ENCODE measurements around the gene CRISPLD2.

Gene CRISPLD2

DNA sequence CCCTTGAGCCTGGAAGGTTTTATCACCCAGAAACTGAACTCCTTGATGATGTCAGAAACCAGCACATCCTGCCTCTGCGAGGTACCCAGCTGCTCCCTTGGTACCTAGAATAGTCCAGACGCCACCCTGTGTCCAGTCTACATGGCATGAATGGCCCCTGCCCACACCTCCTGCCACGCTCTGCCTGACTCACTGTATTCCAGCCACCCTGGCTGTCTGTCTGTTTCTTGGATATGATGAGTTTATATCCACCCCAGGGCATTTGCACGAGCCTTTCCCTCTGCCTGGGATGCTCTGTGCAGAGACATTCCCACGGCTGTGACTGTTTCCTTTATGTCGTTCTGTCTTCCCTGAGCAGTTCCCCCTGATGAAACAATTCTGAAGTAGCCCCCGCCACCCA is 68.7 kb downstream of the CRISPLD2 start:
- DNase-seq, result no peak

DNA sequence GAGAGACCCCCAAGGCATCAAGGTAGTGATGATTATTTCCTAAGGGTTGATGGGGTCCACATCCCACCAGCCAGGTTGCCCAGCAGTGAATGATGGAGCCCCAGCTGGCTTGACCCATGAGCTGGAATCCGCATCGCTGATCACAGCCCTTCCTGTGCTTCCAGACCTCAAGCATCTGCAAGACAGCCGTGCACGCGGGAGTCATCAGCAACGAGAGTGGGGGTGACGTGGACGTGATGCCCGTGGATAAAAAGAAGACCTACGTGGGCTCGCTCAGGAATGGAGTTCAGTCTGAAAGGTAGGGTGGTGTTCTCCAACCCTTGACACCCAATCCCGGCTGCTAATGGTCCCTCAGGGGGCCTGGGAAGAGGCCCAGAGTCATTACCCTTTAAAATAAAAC is 69.3 kb downstream of the CRISPLD2 start:
- no peak for DNase-seq

DNA sequence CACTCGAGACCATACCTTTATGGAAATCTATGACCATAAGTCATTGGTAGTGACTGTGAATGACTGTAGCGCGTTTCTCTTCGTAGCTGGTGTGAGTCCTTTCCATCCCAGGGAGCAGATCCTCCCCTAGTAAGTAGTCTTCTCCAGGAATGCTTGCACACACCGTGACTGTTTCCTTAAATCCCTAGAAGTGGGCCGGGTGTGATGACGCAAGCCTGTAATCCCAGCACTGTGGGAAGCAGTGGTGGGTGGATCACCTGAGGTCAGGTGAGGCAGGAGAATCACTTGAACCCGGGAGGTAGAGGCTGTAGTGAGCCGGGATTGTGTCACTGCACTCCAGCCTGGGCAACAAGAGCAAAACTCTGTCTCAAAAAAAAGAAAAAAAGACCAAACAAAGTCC is 70.6 kb downstream of the CRISPLD2 start:
- DNase-seq, result no peak

DNA sequence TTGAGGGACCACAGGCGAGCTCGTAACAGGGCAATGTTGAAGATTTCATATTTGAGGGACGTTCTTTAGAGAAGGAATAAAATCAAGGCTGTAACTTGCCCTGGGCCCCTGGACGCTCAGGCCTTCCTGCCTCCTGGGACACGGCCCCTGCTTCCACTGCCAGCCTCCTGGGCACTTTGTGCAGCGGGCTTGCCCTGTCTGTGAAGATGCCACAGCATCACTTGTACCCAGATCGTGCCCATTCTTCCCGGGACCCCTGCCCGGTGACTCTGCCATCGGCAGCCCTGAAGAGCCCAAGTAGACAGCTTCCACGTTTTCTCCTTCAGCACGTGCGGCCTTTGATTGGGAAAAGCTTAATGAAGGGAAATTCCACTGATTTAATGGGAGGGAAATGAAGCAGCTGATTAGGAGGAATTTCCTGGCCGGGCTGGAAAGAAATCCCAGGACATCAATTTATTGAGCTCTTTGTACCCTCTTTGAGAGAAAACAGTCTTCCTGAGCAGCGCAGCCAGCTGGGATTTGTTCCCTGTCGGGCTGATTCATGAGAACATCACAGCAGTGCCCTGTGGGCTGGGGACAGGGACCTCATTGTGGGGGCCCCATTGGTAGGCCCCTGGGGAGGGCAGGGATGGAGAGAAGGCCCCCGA is 71.5 kb downstream of the CRISPLD2 start:
- DNase-seq, result no peak

DNA sequence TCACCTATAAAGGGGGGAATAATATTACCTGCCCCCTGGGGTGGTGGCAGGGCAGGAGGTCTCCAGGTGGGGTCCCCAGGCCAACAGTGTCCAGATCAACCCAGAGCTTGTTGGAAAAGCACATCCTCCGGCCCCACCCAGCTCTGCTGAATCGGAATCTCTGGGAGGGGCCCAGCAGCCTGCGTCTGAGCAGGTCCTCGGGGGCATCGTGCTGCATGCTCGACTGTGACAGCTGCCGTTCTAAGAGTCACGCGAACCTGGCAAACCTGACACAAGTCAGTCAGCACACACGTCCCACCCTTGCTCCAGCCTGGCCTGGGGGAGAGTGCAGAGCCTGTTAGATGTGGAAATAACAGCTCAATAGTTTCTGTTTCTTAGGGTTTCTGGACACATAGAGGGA is 72.3 kb downstream of the CRISPLD2 start:
- no peak for DNase-seq

DNA sequence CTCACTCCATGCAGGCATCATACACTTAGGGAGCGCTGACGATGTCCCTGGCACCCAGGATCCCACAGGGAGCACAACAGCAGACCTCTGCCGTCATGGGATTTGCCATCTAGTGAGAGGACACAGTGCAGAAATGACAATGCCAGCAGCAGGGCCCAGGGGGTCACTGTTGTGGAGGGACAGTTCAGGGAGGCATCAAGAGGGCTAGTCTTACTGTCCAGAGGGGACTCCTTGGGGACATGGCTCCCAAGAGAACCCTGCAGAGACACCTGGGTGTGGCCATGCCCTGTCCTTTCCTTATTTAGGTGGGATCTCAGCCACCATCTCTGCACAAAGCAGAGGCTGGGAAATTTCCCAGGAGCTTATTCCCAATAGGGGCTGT is 73.7 kb downstream of the CRISPLD2 start:
- DNase-seq, result no peak

DNA sequence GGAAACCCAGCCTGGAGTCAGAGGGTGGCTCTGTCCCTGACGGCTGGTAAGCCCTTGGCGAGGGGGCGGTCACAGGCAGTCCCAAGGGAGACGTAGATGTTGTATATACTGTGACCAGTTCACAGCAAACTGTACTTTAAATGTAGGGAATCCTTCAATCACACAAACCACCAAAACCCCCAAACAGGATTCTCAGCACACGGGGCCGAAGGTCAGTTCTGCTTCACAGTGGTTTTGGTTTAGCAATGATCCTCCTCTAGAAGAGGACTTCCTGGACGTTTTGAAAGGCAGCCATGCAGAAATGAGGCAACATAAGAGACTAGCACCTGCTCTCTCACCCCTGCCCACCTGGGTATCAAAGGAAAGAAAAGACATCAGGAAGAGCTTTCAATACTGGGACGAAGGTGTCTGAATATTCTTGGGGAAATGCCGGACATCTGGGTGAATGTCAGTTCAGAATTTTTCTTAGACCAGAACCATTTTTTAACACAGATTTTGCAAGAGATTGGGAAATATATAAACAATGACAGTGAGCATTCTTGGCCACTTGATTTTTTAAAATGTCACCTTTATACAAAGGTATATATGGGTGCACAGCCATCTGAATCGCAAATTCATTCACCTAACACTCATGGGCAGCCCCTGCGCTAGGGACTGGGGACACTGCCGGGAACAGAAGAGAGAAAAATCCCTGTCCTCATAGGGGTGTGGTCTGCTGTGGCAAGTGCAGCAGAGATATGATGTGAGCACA is 74.2 kb downstream of the CRISPLD2 start:
- DNase-seq, result no peak

DNA sequence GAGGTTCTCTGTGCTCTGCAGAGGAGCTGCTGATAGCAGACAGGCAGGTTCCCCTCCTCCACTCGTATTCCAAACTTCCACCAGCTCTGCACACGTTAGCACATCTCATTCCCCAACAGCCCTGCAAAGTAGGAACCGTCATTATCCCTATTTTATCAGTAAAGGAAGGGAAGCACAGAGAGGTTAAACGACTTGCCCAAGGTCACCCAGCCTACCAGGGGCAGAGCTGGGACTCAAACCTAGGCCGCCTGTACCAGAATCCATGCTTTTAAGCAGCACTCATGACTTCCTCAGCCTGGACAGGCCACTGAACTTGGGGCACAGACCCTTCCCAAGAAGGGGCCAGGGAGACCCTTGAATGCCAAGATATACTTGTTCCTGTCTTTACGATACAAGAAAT is 75.2 kb downstream of the CRISPLD2 start:
- no peak for DNase-seq

DNA sequence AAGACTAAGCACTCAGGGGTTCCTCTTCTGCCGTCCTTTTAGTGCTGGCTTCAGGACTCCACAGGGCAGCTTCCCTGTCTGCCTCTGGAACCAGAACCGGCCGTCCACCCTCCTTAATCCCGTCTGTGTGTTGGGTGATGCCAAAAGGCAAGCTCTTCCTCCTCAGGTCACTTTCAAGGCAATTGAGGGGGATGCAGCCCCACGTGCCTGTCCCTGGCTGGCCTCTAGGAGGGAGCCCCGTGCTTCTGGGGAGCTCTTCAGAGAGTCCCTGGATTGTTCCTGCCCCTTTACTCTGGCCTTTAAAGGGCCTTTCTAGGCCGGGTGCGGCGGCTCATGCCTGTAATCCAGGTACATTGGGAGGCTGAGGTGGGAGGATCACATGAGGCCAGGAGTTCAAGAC is 77.1 kb downstream of the CRISPLD2 start:
- no peak for DNase-seq

DNA sequence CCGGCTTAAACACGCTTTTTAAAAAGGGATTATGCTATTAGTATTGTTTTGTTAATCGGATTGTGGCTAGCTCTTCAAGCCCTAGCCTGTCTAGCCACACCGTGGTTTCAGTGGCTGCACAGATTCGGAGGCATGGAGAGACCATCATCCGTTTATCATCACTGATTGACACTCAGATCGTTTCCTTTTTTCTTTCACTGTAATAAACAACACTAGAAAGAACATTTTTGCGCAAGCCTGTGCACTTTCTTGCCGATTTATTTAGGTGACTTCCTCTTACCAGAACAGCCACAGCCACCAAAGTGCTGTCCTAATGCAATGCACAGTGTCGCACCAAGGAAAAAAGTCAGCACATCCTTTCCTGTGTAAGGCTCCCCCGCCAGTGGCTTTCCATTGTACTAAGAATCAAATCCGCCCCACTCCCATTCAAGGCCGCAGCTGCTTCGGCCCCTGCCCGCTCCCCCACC is 78.2 kb downstream of the CRISPLD2 start:
- DNase-seq, result no peak

DNA sequence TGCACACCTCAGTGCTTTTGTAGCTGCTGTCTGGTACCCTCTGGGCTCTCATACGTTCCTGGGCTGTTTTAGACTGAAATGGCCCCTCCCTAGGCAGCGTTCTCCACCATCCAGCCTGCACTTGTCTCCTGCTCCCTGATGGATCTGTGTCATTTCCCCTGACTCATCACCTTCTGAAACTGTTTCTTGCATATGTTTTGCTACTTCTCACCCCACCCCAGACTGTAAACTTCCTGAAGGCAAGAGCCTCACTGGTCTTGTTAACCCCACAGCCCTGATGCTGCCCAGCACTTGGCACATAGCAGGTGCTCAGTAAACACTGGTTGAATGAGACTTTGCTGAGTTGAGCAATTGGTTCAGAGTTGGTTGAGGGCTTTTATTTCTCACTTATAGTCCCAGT is 78.7 kb downstream of the CRISPLD2 start:
- no peak for DNase-seq

DNA sequence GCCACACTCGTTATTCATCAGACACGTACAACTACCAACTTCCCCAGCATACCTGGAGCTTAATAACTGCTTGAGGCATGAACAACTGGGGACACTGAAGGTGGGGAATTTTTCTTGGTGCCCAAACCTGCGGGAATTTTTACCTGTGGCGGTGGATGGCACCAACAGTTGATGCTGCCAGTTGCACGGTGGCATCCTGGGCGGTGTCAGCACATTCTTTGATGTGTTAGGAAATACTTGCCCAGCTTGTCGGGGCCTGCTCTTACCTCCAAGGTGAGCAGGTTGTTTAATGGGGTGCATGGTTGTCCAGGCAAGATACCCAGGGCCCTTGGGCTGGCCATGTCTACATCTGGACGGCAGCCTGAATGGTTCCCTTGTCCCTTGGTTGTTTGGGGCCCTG is 79.6 kb downstream of the CRISPLD2 start:
- DNase-seq, result no peak

DNA sequence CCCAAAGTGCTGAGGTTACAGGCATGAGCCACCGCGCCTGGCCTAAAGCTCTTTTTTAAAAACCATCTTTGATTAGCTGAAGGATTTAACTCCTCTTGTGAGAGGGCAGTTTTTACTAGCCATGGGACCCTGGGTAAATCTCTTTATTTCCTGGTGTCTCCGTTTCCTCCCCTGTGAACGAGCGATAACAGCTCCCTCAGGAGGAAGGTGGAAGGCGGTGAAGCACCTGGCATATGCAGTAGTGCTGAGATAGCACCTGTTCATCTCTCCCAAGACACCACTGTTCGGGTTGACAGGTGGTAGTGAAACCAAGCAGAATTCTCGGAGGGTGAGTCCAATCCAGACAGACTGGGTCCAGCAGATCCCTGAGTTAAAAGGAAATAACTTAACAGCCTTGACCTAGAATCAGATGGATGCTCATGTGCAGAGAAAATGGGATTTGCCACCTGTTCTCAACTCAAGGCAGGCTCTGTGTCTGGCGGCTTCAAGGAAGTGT is 86.2 kb downstream of the CRISPLD2 start:
- no peak for DNase-seq

DNA sequence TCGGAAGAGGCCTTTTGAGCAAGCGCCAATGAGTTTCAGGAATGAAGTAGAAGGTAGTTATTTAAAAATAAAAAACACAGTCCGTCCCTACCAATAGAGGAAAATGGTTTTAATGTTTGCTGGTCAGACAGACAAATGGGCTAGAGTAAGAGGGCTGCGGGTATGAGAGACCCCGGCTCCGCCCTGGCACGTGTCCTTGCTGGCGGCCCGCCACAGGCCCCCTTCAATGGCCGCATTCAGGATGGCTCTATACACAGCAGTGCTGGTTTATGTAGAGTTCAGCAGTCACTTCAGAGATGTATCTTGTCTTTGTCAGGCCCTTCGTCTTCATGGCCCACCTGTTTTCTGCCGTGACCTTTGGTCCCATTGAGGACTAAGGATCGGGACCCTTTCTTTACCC is 87.3 kb downstream of the CRISPLD2 start:
- no peak for DNase-seq

DNA sequence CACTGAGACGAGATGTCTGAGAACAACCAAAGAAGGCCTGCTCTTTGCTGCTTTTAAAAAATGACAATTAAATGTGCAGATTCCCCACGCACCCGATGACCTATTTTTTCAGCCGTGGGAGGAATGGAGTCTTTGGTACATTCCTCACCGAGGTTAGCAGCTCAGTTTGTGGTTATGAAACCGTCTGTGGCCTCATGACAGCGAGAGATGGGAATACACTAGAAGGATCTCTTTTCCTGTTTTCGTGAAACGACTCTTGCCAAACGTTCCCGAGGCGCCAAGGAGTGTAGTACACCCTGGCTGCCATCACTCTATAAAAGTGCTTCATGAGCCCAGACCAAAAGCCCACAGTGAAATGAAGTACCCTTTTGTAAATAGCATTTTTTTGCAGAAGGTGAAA is 87.8 kb downstream of the CRISPLD2 start:
- DNase-seq, result no peak

DNA sequence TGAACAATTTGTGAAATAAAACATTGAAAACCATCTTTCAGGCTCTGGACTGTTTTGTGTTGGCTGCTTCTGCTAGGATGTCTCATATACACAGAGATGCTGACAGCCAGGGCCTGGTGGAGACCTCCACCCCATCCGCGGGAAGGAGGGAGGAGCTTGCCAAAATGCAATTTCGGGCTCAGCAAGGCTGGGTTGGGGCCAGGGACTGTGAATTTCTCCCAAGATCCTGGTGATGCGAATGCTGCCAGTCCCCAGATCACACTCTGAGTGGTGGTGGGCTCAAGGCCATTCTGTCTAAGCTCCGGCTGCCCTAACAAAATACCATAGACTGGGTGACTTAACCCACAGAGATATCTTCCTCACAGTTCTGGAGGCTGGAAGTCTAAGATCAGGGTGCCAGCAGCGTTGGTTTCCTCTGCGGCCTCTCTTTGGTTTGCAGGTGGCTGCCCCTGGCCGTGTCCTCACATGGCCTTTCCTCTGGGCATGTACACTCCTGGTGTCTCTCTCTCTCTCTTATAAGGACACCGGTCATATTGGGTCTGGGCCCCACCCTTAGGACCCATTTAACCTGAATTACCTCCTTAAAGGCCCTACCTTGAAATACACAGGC is 89.8 kb downstream of the CRISPLD2 start:
- no peak for DNase-seq

DNA sequence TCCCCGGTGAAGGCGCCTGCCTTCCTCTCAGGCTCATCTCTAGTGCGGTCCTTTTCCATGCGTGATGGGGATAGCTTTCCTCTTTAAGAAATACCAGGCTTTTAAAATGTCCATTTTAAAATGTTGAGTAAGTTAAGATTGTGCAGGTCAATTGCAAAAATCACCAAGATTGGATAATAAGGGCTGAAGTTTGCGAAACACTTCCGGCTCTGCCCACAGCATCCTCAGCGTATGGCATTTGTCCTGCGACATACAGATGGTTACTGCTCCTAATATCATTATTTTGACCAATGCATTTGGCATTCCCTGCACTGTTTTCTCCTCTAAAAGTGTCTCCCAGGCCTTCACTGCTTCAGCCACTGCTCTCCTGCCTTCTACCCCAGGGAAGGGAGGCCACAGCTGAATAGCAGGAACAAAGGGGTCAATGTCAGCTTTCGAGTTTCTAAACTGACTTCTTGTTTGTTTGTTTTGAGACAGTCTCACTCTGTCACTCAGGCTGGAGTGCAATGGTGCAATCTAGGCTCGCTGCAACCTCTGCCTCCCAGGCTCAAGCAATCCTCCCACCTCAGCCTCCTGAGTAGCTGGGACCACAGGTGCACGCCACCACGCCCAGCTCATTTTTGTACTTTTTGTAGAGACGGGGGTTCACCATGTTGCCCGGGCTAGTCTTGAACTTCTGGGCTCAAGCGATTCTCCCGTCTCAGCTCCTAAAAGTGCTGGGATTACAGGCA is 91.9 kb downstream of the CRISPLD2 start:
- no peak for DNase-seq

DNA sequence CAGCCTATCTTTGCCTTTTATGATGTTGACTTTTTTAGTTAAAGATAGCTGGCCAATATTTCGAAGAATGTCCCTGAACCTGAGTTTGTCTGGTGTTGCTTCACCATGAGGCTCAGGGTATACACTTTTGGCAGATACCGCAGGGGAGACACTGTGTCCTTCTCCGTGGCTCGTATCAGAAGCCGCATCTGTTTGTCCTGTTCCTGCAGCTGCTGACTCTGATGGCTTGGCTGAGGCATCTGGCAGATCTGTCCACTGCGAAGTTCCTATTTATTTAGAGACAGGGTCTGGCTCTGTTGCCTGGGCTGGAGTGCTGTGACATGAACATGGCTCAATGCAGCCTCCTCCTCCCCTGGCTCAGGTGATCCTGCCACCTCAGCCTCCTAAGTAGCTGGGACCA is 93.5 kb downstream of the CRISPLD2 start:
- DNase-seq, result no peak

DNA sequence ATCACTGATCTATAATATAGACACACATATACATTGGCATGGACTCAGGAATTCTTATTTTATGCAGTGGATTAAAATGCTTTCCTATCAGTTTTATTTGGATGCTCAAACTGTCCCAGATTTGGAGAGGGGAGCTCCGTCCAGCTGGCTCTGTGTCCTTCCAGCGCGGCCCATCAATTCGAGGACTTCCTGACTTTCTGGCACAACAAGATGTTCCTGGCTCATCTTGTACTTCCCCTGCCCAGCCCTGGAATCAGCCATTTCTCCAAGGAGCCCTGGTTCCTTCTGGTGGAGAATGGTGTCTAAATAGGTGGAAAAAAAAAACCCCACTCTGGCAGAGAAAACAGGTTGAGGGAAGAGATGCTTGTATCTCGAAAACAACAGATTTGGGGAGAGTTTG is 94.5 kb downstream of the CRISPLD2 start:
- DNase-seq, result no peak

DNA sequence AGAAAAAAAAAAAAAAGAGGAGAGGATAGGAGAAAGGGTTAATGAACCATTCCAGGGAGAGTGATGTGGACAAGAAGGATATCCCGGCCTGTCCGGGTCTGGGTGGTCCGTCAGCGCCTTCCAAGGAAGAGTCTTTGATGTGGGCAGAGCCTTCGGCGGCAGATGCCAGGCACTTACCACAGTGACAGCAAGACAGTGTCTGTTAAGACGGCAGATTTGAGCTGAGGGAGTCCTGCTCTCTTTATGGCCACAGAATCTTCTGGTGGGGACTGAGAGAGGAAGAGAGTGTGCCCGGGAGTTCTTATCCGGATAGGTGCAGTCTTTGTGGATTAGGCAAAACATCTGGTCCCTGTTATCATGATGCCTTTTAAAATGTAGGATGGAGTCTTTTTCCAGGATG is 96.4 kb downstream of the CRISPLD2 start:
- DNase-seq, result no peak

DNA sequence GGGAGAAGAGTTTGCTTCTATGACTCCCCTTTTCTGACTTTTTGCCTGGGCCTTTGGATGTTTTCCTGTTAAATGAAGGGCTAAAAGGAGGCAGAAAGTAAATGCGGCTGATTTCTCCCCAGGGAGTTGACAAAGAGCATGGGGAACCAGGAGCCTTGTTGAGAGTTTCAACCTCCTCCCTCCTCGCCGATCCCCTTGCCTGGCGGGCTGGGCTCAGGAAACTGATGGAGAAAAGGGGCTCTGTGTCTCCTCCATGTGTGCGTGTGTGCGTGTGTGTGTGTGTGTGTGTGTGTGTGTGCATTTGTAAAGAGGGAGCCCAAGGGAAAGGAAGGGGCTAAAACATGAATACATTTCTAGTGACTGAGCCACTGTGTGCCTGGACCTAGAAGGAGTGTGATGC is 97.1 kb downstream of the CRISPLD2 start:
- DNase-seq, result no peak

DNA sequence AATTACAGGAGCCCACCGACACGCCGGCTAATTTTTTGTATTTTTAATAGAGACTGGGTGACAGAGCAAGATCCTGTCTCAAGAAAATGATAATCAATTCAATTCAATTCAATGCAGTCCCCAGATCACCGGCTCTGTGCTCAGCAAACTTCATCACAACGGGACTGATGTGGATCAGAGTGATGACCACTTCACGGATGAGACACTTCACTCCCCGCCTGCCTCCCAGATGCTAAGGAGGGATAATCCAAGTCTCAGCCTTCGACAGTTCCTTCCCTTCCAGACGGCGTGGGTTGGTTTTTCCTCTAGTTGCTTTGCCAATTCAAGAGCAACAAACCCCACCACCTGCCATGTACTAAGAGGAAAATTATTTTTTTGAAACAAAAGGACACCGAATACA is 97.7 kb downstream of the CRISPLD2 start:
- DNase-seq, result no peak

Data from stimulated activated CD4-positive, alpha-beta T cell treated with anti-CD3 and anti-CD28 coated beads, Interleukin-4, amount 100 ng/mL, for 1 hour (primary cell).